ENCODE measurements around the gene CAMK2G.

DNA sequence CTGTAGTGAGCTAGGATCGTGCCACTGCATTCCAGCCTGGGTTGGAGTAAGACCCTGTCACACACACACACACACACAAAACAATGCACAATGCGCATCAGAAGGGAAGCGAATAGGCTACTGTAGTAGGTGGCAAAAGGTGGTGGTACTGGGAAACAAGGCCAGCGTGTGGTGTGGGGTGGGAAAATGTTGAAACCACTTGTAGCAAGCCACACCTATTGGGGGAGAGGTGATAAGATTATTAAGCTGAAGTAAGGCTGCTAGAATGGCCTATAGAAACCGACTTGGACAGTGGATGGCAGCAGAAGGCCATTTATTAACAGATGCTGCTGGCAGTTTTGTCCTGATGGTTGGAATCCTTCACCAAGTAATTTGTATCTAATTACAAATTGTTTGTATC, 99.7 kb downstream of the CAMK2G start:
- no peak for TF ChIP-seq POLR2A (IDR thresholded peaks at IDR 0.05)
- TF ChIP-seq, protein P1, sequence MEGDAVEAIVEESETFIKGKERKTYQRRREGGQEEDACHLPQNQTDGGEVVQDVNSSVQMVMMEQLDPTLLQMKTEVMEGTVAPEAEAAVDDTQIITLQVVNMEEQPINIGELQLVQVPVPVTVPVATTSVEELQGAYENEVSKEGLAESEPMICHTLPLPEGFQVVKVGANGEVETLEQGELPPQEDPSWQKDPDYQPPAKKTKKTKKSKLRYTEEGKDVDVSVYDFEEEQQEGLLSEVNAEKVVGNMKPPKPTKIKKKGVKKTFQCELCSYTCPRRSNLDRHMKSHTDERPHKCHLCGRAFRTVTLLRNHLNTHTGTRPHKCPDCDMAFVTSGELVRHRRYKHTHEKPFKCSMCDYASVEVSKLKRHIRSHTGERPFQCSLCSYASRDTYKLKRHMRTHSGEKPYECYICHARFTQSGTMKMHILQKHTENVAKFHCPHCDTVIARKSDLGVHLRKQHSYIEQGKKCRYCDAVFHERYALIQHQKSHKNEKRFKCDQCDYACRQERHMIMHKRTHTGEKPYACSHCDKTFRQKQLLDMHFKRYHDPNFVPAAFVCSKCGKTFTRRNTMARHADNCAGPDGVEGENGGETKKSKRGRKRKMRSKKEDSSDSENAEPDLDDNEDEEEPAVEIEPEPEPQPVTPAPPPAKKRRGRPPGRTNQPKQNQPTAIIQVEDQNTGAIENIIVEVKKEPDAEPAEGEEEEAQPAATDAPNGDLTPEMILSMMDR (IDR thresholded peaks at IDR 0.05): no peak
- no peak for TF ChIP-seq POLR2AphosphoS5 (IDR thresholded peaks at IDR 0.05)
